HepG2 (cell line): Measurements from ENCODE around the gene ADAMTS4. TPM values are rescaled to one million over a fixed set of nuclear protein-coding genes. Genes with fewer than 3 reads are reported as not detected.

ENCODE experiments used
- ARHGAP35 ChIP-seq: sonication (generic); formaldehyde crosslinking; IDR thresholded peaks from 2 replicates; pipeline ENCODE4 v1.9.0; 2022; ENCODE audit warnings: mild to moderate bottlenecking, inconsistent platforms, moderate library complexity, missing genetic modification reagents, borderline replicate concordance
- CBFB ChIP-seq: sonication (generic); formaldehyde crosslinking; IDR thresholded peaks from 2 replicates; pipeline ENCODE4 v1.4.0; 2020; ENCODE audit warnings: missing genetic modification reagents
- CHD4 ChIP-seq: fragments of 200-600 bp; sonication (generic); IDR thresholded peaks from 2 replicates; pipeline ENCODE4 v1.7.0; 2017; ENCODE audit warnings: mild to moderate bottlenecking, low read length, borderline replicate concordance
- ERF ChIP-seq: IDR thresholded peaks from 2 replicates; pipeline ENCODE4 v1.6.1; 2018; ENCODE audit warnings: missing biosample characterization, missing genetic modification reagents
- FLYWCH1 ChIP-seq: sonication (generic); formaldehyde crosslinking; IDR thresholded peaks from 2 replicates; pipeline ENCODE4 v1.8.1; 2023; ENCODE audit warnings: mild to moderate bottlenecking, missing genetic modification reagents
- HNRNPH1 ChIP-seq: fragments of 200-400 bp; formaldehyde crosslinking; optimal IDR thresholded peaks from 2 replicates; pipeline ENCODE3; 2017; ENCODE audit warnings: mild to moderate bottlenecking, low read depth, low read length
- HOXD1 ChIP-seq: sonication (generic); formaldehyde crosslinking; IDR thresholded peaks from 2 replicates; pipeline ENCODE4 v1.5.0; 2020; ENCODE audit warnings: missing genetic modification reagents
- LBX2 ChIP-seq: sonication (generic); formaldehyde crosslinking; IDR thresholded peaks from 2 replicates; pipeline ENCODE4 v1.5.0; 2020; ENCODE audit warnings: missing genetic modification reagents, mild to moderate bottlenecking, borderline replicate concordance
- MLLT10 ChIP-seq: sonication (generic); formaldehyde crosslinking; IDR thresholded peaks from 2 replicates; pipeline ENCODE4 v1.4.0; 2020; ENCODE audit warnings: missing genetic modification reagents
- PAWR ChIP-seq: sonication (generic); formaldehyde crosslinking; IDR thresholded peaks from 2 replicates; pipeline ENCODE4 v1.4.0; 2020; ENCODE audit warnings: missing genetic modification reagents, mild to moderate bottlenecking, borderline replicate concordance
- PHF5A ChIP-seq: IDR thresholded peaks from one replicate; pipeline ENCODE4 v1.6.1; 2018; ENCODE audit warnings: low read depth, missing genetic modification reagents; ENCODE audit not compliant: unreplicated experiment
- POGZ ChIP-seq: sonication (generic); formaldehyde crosslinking; IDR thresholded peaks from 2 replicates; pipeline ENCODE4 v1.4.0; 2020; ENCODE audit warnings: mild to moderate bottlenecking, missing genetic modification reagents
- RBM22 ChIP-seq: fragments of 200-400 bp; formaldehyde crosslinking; optimal IDR thresholded peaks from 2 replicates; pipeline ENCODE3; 2017; ENCODE audit warnings: mild to moderate bottlenecking, low read length, moderate library complexity
- RELA ChIP-seq: sonication (generic); formaldehyde crosslinking; IDR thresholded peaks from 2 replicates; pipeline ENCODE4 v1.4.0; 2020; ENCODE audit warnings: missing genetic modification reagents
- RFXAP ChIP-seq: sonication (generic); formaldehyde crosslinking; IDR thresholded peaks from 2 replicates; pipeline ENCODE4 v1.4.0; 2020; ENCODE audit warnings: missing genetic modification reagents, borderline replicate concordance
- SIN3B ChIP-seq: fragments of 150-350 bp; IDR thresholded peaks from 2 replicates; pipeline ENCODE4 v1.6.1; 2014; ENCODE audit warnings: low read length
- SNRNP70 ChIP-seq: fragments of 200-400 bp; formaldehyde crosslinking; IDR thresholded peaks from 2 replicates; pipeline ENCODE4 v1.6.1; 2017; ENCODE audit warnings: mild to moderate bottlenecking, low read depth, low read length, moderate library complexity
- SP1 ChIP-seq, 2 experiments: fragments of 450-650 bp in 1 of 2; sonication (generic) in 1 of 2; formaldehyde crosslinking in 1 of 2; IDR thresholded peaks; 2 replicates each; pipeline versions ENCODE4 v1.4.0 to v1.6.1; 2016 to 2020; ENCODE audit warnings: missing genetic modification reagents in 1 of 2
- SRY ChIP-seq: sonication (generic); formaldehyde crosslinking; IDR thresholded peaks from 2 replicates; pipeline ENCODE4 v1.8.0; 2022; ENCODE audit warnings: mild to moderate bottlenecking, missing genetic modification reagents
- ZBTB4 ChIP-seq: sonication (generic); formaldehyde crosslinking; IDR thresholded peaks from 2 replicates; pipeline ENCODE4 v1.4.0; 2020; ENCODE audit warnings: missing genetic modification reagents, mild to moderate bottlenecking, borderline replicate concordance
- ZFY ChIP-seq: sonication (generic); formaldehyde crosslinking; IDR thresholded peaks from 2 replicates; pipeline ENCODE4 v1.4.0; 2020; ENCODE audit warnings: missing genetic modification reagents
- ZNF30 ChIP-seq: sonication (generic); formaldehyde crosslinking; IDR thresholded peaks from 2 replicates; pipeline ENCODE4 v1.5.0; 2020; ENCODE audit warnings: mild to moderate bottlenecking, missing genetic modification reagents
- ZNF317 ChIP-seq: sonication (generic); formaldehyde crosslinking; IDR thresholded peaks from 2 replicates; pipeline ENCODE4 v1.5.0; 2020; ENCODE audit warnings: mild to moderate bottlenecking, missing genetic modification reagents
- ZNF362 ChIP-seq: sonication (generic); formaldehyde crosslinking; IDR thresholded peaks from 2 replicates; pipeline ENCODE4 v1.4.0; 2020; ENCODE audit warnings: missing genetic modification reagents, mild to moderate bottlenecking, borderline replicate concordance
- ZNF550 ChIP-seq: sonication (generic); formaldehyde crosslinking; IDR thresholded peaks from 2 replicates; pipeline ENCODE4 v1.4.0; 2020; ENCODE audit warnings: mild to moderate bottlenecking, missing genetic modification reagents, borderline replicate concordance
- ZNF563 ChIP-seq: sonication (generic); formaldehyde crosslinking; IDR thresholded peaks from 2 replicates; pipeline ENCODE4 v1.8.0; 2022; ENCODE audit warnings: mild to moderate bottlenecking, moderate library complexity, missing genetic modification reagents
- ZNF746 ChIP-seq: sonication (generic); formaldehyde crosslinking; IDR thresholded peaks from 2 replicates; pipeline ENCODE4 v1.8.0; 2022; ENCODE audit warnings: mild to moderate bottlenecking, missing genetic modification reagents
- polyA plus RNA-seq, 8 experiments: library from polyadenylated mRNA; depleted of rRNA in 3 of 8; stranded (reverse) in 7 of 8; unstranded in 1 of 8; fragments of >200 nt; fragmentation: Illumina TruSeq in 4 of 8; extraction: Trizol in 4 of 8; gene quantifications; 2 replicates each; pipeline versions ENCODE4 v1.2.1 to v1.2.3, GENCODE V29; 2011 to 2016; ENCODE audit warnings: low read depth in 4 of 8, missing spikeins in 1 of 8, mixed read lengths in 1 of 8; ENCODE audit not compliant: insufficient read depth in 1 of 8
- total RNA-seq, 5 experiments: library from RNA; depleted of rRNA; stranded (reverse); fragments of >200 nt; fragmentation: Illumina TruSeq; extraction: Trizol; gene quantifications; 2 replicates each; pipeline ENCODE4 v1.2.3, GENCODE V29; 2016; ENCODE audit warnings: low read depth in 1 of 5
- TF ChIP-seq, protein P1 (sequence below): sonication (generic); formaldehyde crosslinking; IDR thresholded peaks from 2 replicates; pipeline ENCODE4 v1.4.0; 2020; ENCODE audit warnings: missing genetic modification reagents; ENCODE audit errors: not compliant biosample characterization

The ADAMTS4 gene
- total and polyA plus RNA-seq, 2 of the 13 experiments (the other 11 are each of a cell fraction or from before 2014, with no cell fraction given), result 0.51 to 1.7 TPM

- TF ChIP-seq CBFB (CRISPR knock-in tag) (no peak), CHD4 (no peak), MLLT10 (CRISPR knock-in tag) (no peak), RELA (CRISPR knock-in tag) (no peak), ZNF317 (CRISPR knock-in tag) (no peak; the same call in 1 of the 2 replicates), PHF5A (CRISPR knock-in tag) (peak; percentile 40), ZNF563 (CRISPR knock-in tag) (no peak), ERF (no peak), ZNF362 (CRISPR knock-in tag) (no peak), ZBTB4 (no peak), PAWR (no peak), SRY (CRISPR knock-in tag) (no peak), HNRNPH1 (no peak), SNRNP70 (no peak), LBX2 (CRISPR knock-in tag) (no peak), FLYWCH1 (CRISPR knock-in tag) (no peak), SP1 (IDR thresholded peaks at IDR 0.05) (no peak), SP1 (CRISPR knock-in tag; IDR thresholded peaks at IDR 0.05) (no peak), SIN3B (no peak), HOXD1 (CRISPR knock-in tag) (no peak), ZNF550 (CRISPR knock-in tag) (no peak), RBM22 (no peak), ZFY (no peak), POGZ (CRISPR knock-in tag) (peak; percentile 68; the same call in 1 of the 2 replicates), RFXAP (CRISPR knock-in tag) (no peak), ARHGAP35 (CRISPR knock-in tag) (no peak), ZNF30 (CRISPR knock-in tag) (no peak), ZNF746 (CRISPR knock-in tag) (peak; percentile 87)
- TF ChIP-seq, protein P1, sequence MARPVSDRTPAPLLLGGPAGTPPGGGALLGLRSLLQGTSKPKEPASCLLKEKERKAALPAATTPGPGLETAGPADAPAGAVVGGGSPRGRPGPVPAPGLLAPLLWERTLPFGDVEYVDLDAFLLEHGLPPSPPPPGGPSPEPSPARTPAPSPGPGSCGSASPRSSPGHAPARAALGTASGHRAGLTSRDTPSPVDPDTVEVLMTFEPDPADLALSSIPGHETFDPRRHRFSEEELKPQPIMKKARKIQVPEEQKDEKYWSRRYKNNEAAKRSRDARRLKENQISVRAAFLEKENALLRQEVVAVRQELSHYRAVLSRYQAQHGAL (CRISPR knock-in tag), result no peak
Measured at GRCh38 chr1:161238039-161238473, 39.2 kb upstream of the ADAMTS4 start, which contains the start of gene NR1I3 (continued).
